IPS DF 19.7 (cell line): ENCODE measurements around the gene SHROOM1.
"Not testable (repeated sequence)": the region's sequence is repeated elsewhere in the genome, so short reads cannot be mapped to it uniquely, and the experiment has no call there.

Source experiments
- DNase-seq: peaks from one replicate; pipeline ENCODE4 v3.0.0-alpha.2; 2013; ENCODE audit warnings: low read depth, low spot score

Gene SHROOM1, protein sequence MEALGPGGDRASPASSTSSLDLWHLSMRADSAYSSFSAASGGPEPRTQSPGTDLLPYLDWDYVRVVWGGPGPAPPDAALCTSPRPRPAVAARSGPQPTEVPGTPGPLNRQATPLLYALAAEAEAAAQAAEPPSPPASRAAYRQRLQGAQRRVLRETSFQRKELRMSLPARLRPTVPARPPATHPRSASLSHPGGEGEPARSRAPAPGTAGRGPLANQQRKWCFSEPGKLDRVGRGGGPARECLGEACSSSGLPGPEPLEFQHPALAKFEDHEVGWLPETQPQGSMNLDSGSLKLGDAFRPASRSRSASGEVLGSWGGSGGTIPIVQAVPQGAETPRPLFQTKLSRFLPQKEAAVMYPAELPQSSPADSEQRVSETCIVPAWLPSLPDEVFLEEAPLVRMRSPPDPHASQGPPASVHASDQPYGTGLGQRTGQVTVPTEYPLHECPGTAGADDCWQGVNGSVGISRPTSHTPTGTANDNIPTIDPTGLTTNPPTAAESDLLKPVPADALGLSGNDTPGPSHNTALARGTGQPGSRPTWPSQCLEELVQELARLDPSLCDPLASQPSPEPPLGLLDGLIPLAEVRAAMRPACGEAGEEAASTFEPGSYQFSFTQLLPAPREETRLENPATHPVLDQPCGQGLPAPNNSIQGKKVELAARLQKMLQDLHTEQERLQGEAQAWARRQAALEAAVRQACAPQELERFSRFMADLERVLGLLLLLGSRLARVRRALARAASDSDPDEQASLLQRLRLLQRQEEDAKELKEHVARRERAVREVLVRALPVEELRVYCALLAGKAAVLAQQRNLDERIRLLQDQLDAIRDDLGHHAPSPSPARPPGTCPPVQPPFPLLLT

DNA sequence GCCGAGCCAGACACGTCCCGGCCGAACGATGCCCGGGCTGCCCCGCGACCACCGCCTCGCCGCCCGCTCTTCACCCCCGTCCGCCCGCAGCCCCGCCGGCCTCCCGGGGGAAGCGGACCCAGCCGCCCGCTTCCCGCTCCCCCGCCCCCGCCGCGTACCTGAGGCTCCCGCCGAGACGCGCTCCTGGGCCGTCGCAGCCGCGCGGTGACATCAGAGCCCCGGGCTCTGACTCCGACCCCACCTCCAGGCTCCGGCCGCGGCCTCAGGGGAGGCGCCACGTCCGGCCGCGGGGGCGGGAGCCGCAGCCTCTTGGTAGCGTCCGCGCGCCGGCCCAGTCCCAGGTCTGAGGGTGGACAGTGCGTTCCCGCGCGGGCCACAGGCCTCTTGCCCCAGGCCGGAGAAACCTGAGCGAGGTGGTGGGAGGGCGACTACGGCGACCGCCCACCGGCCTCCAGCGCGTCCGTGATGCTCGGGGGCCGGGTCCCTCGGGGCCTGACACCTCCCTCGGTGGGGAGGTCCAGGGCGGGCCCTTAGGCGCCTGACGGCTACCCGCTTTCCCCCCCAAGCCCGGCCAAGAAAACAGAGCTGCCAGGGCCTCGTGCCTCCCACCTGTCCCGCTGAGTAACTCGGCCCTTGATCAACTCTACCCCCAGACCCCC is at the start of gene SHROOM1:
SHROOM1 (minus strand) TSS at position 212 of the 659 bp plus-strand sequence. CDS start 4,507 bp downstream, outside the sequence.
- no peak for DNase-seq

- no peak for DNase-seq
Measured at GRCh38 chr5:132877938-132878337, 47.5 kb upstream of the SHROOM1 start.

- DNase-seq, result no peak
Measured at GRCh38 chr5:132877466-132877865, 47.0 kb upstream of the SHROOM1 start.

- no peak for DNase-seq
Measured at GRCh38 chr5:132876020-132876759, 45.7 kb upstream of the SHROOM1 start.

GRCh38 chr5:132873930-132874271 is 43.5 kb upstream of the SHROOM1 start:
- no peak for DNase-seq

- no peak for DNase-seq
Measured at GRCh38 chr5:132873119-132873929, 42.9 kb upstream of the SHROOM1 start, which contains the start of gene LEAP2. TSS of gene LEAP2 (plus strand) at chr5:132873668. CDS start at chr5:132873695, 27 bp downstream.

DNA sequence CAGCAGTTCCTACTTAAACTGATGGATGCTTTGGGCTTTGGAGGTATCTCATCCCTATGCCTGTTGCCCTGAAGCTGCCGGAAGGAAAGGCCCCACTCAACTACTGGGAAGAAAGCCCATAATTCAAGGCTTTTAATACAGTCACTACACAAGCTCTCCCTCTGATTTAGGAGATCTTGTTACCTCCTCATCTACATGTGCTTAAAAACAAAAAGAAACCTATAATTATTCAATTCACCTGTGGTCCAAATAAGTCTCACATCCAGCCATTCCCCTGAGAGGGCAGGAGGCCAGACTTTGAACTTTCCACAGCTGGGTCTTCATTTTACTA is 42.3 kb upstream of the SHROOM1 start:
- no peak for DNase-seq

DNA sequence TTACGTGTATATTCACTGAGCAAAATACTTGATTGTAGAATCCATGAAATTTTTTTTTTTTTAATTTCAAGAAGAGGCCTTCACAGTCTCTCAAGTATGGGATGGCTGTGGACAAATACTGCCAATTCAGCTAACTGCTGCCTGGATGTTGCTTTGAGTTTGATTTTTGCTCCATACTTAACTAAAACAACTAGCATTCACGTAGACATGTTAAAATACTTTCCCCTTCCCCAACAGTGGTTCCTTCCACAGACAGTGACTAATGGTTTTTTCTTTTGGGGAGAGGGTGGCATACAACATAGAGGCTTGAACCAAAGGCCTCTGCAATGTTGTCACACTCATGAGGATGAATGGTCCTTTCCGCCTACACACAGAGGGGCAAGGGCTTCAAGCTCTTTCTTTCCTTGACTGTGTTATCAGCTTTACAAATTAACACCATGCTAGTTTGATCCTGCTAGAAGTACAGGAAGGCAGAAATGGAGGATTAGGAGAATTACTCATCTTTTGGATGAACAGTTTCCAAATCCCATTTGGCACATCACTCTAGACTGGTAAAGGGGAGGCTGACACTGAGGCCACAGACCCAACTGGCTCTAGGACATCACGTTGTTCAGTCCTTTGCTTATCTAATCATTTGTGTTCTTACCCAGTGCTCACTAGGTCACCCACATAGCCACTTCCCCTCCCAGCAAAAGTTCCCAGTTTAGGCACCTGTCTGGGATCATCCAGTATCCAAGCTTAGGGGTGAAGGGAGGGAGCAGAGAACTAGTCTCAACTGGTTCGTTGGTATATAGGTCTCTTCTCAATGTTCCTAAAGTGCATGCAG is 41.2 kb upstream of the SHROOM1 start:
- no peak for DNase-seq

- no peak for DNase-seq
Measured at GRCh38 chr5:132870801-132871200, 40.4 kb upstream of the SHROOM1 start.

- no peak for DNase-seq
Measured at GRCh38 chr5:132868754-132869153, 38.3 kb upstream of the SHROOM1 start.

DNA sequence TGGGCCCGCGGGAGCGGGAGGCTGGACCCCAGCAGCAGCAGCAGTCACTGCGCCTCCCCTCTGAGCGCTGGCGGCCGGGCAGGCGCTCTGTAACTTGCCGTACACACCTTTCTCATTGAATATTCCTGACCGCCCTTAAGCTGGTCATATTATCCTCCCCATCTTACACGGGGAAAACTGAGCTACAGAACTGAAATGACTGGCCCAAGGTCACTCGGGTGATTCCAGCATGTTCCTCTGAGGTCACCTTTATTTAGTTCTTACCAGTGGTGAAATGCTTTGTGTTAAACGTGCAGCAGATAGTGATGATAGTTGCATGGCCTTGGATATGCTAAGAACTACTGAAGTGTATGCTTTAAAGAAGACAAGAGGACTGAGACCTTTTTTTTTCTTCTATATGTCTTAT is 36.6 kb upstream of the SHROOM1 start:
- no peak for DNase-seq

GRCh38 chr5:132866342-132867045 is 36.0 kb upstream of the SHROOM1 start, which contains the start of the genes GDF9 and UQCRQ:
TSS of gene GDF9 (minus strand) at chr5:132866469. CDS start at chr5:132864533, 1,936 bp downstream.
TSS of gene UQCRQ (plus strand) at chr5:132866642. CDS start at chr5:132866882, 240 bp downstream.
- peak; percentile 100 for DNase-seq

- no peak for DNase-seq
Measured at GRCh38 chr5:132865668-132866341, 35.4 kb upstream of the SHROOM1 start.

GRCh38 chr5:132860742-132861141 is 30.3 kb upstream of the SHROOM1 start:
- no peak for DNase-seq

DNA sequence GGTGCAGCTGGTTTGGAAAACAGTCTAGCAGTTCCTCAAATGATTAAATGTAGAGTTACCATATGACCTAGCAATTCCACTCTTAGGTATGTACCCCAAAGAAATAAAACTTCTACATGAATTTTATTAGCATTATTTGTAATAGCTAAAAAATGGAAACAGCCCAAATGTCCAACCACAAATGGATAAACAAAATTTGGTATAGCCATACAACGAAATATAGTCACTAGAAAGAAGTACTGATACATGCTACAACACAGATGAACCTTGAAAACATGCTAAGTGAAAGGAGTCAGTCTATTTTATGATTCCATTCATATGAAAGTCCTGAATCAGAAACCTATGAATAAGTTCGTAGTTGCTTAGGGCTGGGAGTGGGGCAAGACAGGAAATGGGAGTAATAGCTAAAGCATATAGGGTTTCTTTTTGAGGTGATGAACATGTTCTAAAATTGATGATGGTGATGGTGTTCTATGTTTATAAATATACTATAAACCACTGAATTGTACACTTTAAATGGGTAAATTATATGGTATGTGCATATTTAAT is 29.5 kb upstream of the SHROOM1 start:
- no peak for DNase-seq

DNA sequence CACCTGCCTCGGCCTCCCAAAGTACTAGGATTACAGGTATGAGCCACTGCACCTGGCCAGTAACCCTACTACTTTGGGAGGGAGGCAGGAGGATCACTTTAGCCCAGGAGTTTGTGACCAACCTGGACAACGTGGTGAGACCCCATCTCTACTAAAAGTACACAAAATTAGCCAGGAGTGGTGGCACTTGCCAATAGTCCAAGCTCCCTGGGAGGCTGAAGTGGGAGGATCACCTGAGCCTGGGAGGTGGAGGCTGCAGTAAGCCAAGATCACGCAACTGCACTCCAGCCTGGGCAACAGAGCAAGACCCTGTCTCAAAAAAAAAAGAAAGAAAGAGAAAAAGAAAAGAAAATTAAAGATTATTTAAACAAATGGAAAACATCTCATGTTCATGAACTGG is 25.6 kb upstream of the SHROOM1 start:
- no peak for DNase-seq

- not testable (repeated sequence) for DNase-seq
Measured at GRCh38 chr5:132854992-132855391, 24.5 kb upstream of the SHROOM1 start.

DNA sequence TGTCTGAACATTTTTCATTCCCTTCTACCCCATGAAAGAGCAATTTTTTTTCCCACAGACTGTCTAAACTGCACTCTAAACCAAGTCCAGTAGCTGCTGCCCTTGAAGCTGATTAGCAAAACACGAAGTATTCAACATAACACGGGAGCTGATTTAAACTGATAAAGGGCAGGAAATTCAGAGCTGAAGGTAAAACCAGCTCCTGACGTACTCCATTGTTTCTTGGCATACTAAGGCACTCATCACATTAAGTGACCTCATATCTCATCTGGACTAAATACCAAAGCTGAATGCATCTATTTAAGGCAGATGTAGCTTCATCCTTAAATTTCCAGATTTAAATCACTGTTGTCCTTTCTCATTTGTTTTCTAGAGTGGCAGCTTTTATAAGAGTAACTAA is 23.9 kb upstream of the SHROOM1 start:
- no peak for DNase-seq
